ENCODE data around the gene ZNF76.

Gene ZNF76

DNA sequence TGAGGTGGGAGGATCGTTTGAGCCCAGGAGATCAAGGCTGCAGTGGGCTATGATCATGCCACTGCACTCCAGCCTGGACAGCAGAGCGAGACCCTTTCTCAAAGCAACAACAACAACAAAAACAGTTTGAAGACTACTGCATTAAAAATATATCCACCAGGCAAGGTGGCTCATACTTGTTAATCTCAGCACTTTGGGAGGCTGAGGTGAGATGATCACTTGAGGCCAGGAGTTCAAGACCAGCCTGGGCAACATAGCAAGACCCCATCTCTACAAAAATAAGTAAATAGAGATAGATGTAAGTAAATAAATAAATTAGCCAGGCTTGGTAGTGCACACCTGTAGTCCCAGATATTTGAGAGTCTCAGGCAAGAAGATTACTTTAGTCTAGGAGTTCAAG is 12.5 kb downstream of the ZNF76 start:
- no peak for TF ChIP-seq CEBPB (IDR thresholded peaks at IDR 0.05)
- TF ChIP-seq ZBTB7A (IDR thresholded peaks at IDR 0.05; ENCODE audit: low read depth) = no peak
- TF ChIP-seq YY1 (IDR thresholded peaks at IDR 0.05; ENCODE audit: low read depth) = no peak

GRCh38 chr6:35273822-35274559 is 14.5 kb downstream of the ZNF76 start:
- TF ChIP-seq, protein P1, sequence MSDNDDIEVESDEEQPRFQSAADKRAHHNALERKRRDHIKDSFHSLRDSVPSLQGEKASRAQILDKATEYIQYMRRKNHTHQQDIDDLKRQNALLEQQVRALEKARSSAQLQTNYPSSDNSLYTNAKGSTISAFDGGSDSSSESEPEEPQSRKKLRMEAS (IDR thresholded peaks at IDR 0.05) = no peak
- TF ChIP-seq, protein P2, sequence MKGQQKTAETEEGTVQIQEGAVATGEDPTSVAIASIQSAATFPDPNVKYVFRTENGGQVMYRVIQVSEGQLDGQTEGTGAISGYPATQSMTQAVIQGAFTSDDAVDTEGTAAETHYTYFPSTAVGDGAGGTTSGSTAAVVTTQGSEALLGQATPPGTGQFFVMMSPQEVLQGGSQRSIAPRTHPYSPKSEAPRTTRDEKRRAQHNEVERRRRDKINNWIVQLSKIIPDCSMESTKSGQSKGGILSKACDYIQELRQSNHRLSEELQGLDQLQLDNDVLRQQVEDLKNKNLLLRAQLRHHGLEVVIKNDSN (IDR thresholded peaks at IDR 0.05) = no peak

- TF ChIP-seq NFIC (IDR thresholded peaks at IDR 0.05) = no peak
- TF ChIP-seq YY1 (IDR thresholded peaks at IDR 0.05; ENCODE audit: low read depth) = no peak
- TF ChIP-seq EP300 (IDR thresholded peaks at IDR 0.05; ENCODE audit: borderline replicate concordance) = no peak
- TF ChIP-seq REST (IDR thresholded peaks at IDR 0.05; ENCODE audit: low read depth) = no peak
- TF ChIP-seq, protein P1 (IDR thresholded peaks at IDR 0.05) = no peak
- TF ChIP-seq TAF1 (IDR thresholded peaks at IDR 0.05; ENCODE audit: low read depth) = no peak
- no peak for TF ChIP-seq CEBPB (IDR thresholded peaks at IDR 0.05)
- TF ChIP-seq FOXM1 (IDR thresholded peaks at IDR 0.05; ENCODE audit: borderline replicate concordance, low read depth) = no peak
Measured at GRCh38 chr6:35275744-35276260, 16.3 kb downstream of the ZNF76 start.

DNA sequence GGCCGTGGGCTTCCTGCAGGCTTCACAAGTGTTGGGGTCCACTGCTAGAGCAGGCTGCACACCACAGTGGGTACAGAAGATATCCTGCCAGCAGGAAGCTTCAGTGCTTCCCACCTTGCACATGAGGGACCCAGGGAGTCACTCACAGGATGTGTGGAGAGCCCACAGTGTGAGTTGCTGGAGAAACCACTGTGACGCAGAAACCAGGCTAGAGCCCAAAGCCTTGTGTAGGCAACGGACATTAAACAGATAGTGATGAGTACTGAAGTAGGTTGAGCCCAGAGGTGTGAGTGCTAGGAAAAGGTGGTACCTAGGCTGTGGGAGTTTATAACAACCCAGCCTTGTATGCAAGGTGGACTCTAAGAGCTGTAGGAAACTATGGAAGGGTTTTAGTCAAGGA is 19.2 kb downstream of the ZNF76 start:
- TF ChIP-seq RAD21 (IDR thresholded peaks at IDR 0.05; ENCODE audit: low read depth) = no peak

DNA sequence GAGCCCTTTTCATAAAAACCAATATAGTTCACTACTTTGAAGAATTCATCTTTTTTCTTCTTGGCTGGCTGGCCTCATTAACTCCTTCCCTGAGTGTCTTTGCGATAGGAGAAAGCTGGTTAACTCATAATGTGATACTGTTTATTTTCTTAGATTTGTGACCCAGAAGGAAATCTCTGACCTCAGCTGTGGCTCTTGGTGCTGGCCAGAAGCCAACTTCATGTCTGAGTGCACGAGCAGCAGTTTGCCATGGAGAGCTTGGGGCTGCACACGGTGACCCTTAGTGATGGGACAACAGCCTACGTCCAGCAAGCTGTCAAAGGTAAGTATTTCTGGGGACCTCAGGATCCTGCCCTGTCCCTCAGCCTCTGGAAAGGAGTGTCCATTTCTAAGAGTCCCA is 21.4 kb downstream of the ZNF76 start:
- TF ChIP-seq NFIC (IDR thresholded peaks at IDR 0.05) (0 out of 2 replicates have a peak, but pooled peaks have one; percentile 11), TAF1 (IDR thresholded peaks at IDR 0.05; ENCODE audit: low read depth) (no peak)

- TF ChIP-seq CEBPB (IDR thresholded peaks at IDR 0.05) (peak; percentile 4; the same call in 1 of the 2 replicates), FOXM1 (IDR thresholded peaks at IDR 0.05; ENCODE audit: borderline replicate concordance, low read depth) (no peak)
Measured at GRCh38 chr6:35282472-35282871, 22.9 kb downstream of the ZNF76 start.

DNA sequence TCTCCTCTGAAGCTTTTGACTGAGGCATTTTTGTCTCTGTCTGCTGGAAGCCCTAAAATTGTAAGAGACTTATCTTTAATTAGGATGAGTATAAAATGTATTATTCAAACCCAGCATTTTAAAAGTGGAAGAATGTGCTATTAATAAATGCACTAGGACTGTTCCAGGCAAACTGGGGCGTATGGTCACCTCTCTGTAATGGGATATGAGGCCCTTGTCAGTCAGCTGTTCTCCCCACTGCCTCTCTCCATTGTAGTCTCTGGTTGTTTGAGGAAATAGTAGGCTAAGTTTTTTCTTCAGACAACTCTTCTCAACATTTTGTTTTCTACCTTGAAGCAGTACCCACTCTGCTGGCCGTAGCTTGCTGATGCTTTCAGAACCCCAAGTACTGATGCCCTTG is 23.8 kb downstream of the ZNF76 start:
- no peak for TF ChIP-seq CEBPB (IDR thresholded peaks at IDR 0.05)
- no peak for TF ChIP-seq EP300 (IDR thresholded peaks at IDR 0.05; ENCODE audit: borderline replicate concordance)

GRCh38 chr6:35287671-35288396 is 28.3 kb downstream of the ZNF76 start:
- TF ChIP-seq EGR1 (IDR thresholded peaks at IDR 0.05) = no peak
- TF ChIP-seq YY1 (IDR thresholded peaks at IDR 0.05; ENCODE audit: low read depth) = no peak
- TF ChIP-seq RAD21 (IDR thresholded peaks at IDR 0.05; ENCODE audit: low read depth) = no peak
- no peak for TF ChIP-seq NFIC (IDR thresholded peaks at IDR 0.05)
- TF ChIP-seq TEAD4 (IDR thresholded peaks at IDR 0.05) = no peak
- TF ChIP-seq CREB1 (IDR thresholded peaks at IDR 0.05; ENCODE audit: low read depth) = no peak
- TF ChIP-seq, protein P1 (IDR thresholded peaks at IDR 0.05) = no peak
- TF ChIP-seq FOXM1 (IDR thresholded peaks at IDR 0.05; ENCODE audit: borderline replicate concordance, low read depth) = no peak
- TF ChIP-seq TCF12 (IDR thresholded peaks at IDR 0.05; ENCODE audit: low read depth) = no peak
- TF ChIP-seq ZBTB7A (IDR thresholded peaks at IDR 0.05; ENCODE audit: low read depth) = no peak
- TF ChIP-seq TAF1 (IDR thresholded peaks at IDR 0.05; ENCODE audit: low read depth) = no peak

DNA sequence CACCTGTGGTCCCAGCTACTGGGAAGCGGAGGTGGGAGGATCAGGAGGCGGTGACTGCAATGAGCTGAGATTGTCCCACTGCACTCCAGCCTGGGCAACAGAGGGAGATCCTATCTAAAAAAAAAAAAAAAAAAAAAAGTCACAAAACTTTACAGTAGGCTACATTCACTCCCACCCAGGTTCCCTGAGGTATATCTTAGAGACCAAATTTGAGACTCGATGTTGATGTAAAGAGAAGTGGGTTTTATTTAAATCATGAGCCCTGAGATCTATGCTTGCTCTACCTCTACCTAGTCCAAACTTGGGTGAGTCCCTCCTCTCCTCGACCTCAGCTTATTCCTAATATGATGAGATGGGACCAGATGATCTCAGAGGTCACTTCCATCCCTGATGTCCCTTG is 29.3 kb downstream of the ZNF76 start:
- TF ChIP-seq, protein P1 (IDR thresholded peaks at IDR 0.05) = no peak
- TF ChIP-seq TAF1 (IDR thresholded peaks at IDR 0.05; ENCODE audit: low read depth) (no peak), EP300 (IDR thresholded peaks at IDR 0.05; ENCODE audit: borderline replicate concordance) (no peak), ZBTB7A (IDR thresholded peaks at IDR 0.05; ENCODE audit: low read depth) (no peak)
